Right atrium auricular region (tissue), 2 donors: ENCODE measurements around the gene C3orf52. TPM values are rescaled to one million over a fixed set of nuclear protein-coding genes. Genes with fewer than 3 reads are reported as not detected.

ENCODE experiments used
- DNase-seq: peaks from one replicate; pipeline ENCODE4 v3.0.0-alpha.2; 2019; ENCODE audit warnings: low spot score
- H3K27ac ChIP-seq, 2 donors: fragments of 200-600 bp; sonication (generic); 1 replicate in 1 of 2; 2 replicates in 1 of 2; pipeline ENCODE4 v1.5.1; 2016 to 2019
- H3K27me3 ChIP-seq, 2 donors: fragments of 200-600 bp; sonication (generic); one replicate each; pipeline versions ENCODE4 v1.5.1 to v1.6.0; 2017 to 2019
- H3K36me3 ChIP-seq: fragments of 200-600 bp; sonication (generic); one replicate; pipeline ENCODE4 v1.5.1; 2016
- H3K4me1 ChIP-seq, 2 donors: fragments of 200-600 bp; sonication (generic); one replicate each; pipeline versions ENCODE4 v1.5.1 to v1.6.0; 2017 to 2019
- H3K4me3 ChIP-seq, 2 donors: fragments of 200-600 bp; sonication (generic); 1 replicate in 1 of 2; 2 replicates in 1 of 2; pipeline ENCODE4 v1.5.1; 2017 to 2019; ENCODE audit warnings: mild to moderate bottlenecking in 1 of 2, moderate library complexity in 1 of 2
- H3K9me3 ChIP-seq, 2 donors: fragments of 200-600 bp; sonication (generic); one replicate each; pipeline ENCODE4 v1.5.1; 2019
- CTCF ChIP-seq, 2 donors: fragments of 200-600 bp; sonication (generic); IDR thresholded peaks; one replicate each; pipeline ENCODE4 v1.5.1; 2019; ENCODE audit warnings: antibody characterized with exemption in 2 of 2
- total RNA-seq, 2 donors: library from RNA; depleted of rRNA; stranded (reverse); fragments of >200 nt; gene quantifications; one replicate each; pipeline ENCODE4 v1.1.0, GENCODE V29; 2016

The C3orf52 gene
- total RNA-seq, 2 donors from 2014 or later = 1.5 to 1.8 TPM

GRCh38 chr3:112111785-112112402, 25.7 kb downstream of the C3orf52 start:
- no peak for DNase-seq
- peak; percentile 34 to 75 for TF ChIP-seq CTCF (IDR thresholded peaks at IDR 0.05)
- H3K4me1 ChIP-seq = peaks cover 0 to 10% of the 10 kb centered on the region in 2 donors

GRCh38 chr3:112114576-112115160, 28.5 kb downstream of the C3orf52 start:
- peaks cover 0 to 10% of the 10 kb centered on the region in 2 donors for H3K4me1 ChIP-seq
- no peak for DNase-seq
- TF ChIP-seq CTCF (IDR thresholded peaks at IDR 0.05) = no peak
- H3K4me3 ChIP-seq = no peak overlapping the region
- no peaks in the 10 kb centered on the region for H3K27me3 ChIP-seq
- no peak overlapping the region for H3K27ac ChIP-seq
- no peaks in the 10 kb centered on the region for H3K9me3 ChIP-seq
- no peaks in the 10 kb centered on the region for H3K36me3 ChIP-seq

More at GRCh38 chr3:112111785-112112402, 25.7 kb downstream of the C3orf52 start:
- no peaks in the 10 kb centered on the region for H3K9me3 ChIP-seq
- no peak overlapping the region for H3K27ac ChIP-seq
- no peak overlapping the region for H3K4me3 ChIP-seq
- no peaks in the 10 kb centered on the region for H3K27me3 ChIP-seq
- no peaks in the 10 kb centered on the region for H3K36me3 ChIP-seq

GRCh38 chr3:112115161-112115739, 29.1 kb downstream of the C3orf52 start:
- Histone ChIP-seq H3K4me3 (no peak overlapping the region), H3K9me3 (no peaks in the 10 kb centered on the region), H3K27me3 (no peaks in the 10 kb centered on the region), H3K27ac (no peak overlapping the region), H3K36me3 (no peaks in the 10 kb centered on the region), H3K4me1 (peaks cover 0 to 10% of the 10 kb centered on the region in 2 donors)
- DNase-seq = no peak
- no peak for TF ChIP-seq CTCF (IDR thresholded peaks at IDR 0.05)

- Histone ChIP-seq H3K27ac (no peak overlapping the region), H3K4me3 (no peak overlapping the region), H3K36me3 (no peaks in the 10 kb centered on the region), H3K9me3 (no peaks in the 10 kb centered on the region), H3K27me3 (no peaks in the 10 kb centered on the region), H3K4me1 (peaks cover 0 to 10% of the 10 kb centered on the region in 2 donors)
- DNase-seq = no peak
- no peak for TF ChIP-seq CTCF (IDR thresholded peaks at IDR 0.05)
These were observed 29.7 kb downstream of the C3orf52 start for GRCh38 chr3:112115806-112116383.

- H3K27me3 ChIP-seq = no peaks in the 10 kb centered on the region
- no peaks in the 10 kb centered on the region for H3K9me3 ChIP-seq
- peak overlapping the region in 1 of 2 donors; percentile 28 for H3K4me3 ChIP-seq
- peaks cover 0 to 10% of the 10 kb centered on the region in 2 donors for H3K4me1 ChIP-seq
- H3K27ac ChIP-seq = no peak overlapping the region
- no peak for DNase-seq
- TF ChIP-seq CTCF (IDR thresholded peaks at IDR 0.05) = no peak
- no peaks in the 10 kb centered on the region for H3K36me3 ChIP-seq
These were observed 30.6 kb downstream of the C3orf52 start for GRCh38 chr3:112116748-112117186.
